ENCODE measurements around the gene NEK9.

- no peak for TF ChIP-seq POLR2A (IDR thresholded peaks at IDR 0.05)
- no peak for TF ChIP-seq CTCF (IDR thresholded peaks at IDR 0.05)
These were observed 12.8 kb downstream of the NEK9 start for GRCh38 chr14:75113932-75114539.
